ENCODE results near the gene TEX264.

The TEX264 gene

DNA sequence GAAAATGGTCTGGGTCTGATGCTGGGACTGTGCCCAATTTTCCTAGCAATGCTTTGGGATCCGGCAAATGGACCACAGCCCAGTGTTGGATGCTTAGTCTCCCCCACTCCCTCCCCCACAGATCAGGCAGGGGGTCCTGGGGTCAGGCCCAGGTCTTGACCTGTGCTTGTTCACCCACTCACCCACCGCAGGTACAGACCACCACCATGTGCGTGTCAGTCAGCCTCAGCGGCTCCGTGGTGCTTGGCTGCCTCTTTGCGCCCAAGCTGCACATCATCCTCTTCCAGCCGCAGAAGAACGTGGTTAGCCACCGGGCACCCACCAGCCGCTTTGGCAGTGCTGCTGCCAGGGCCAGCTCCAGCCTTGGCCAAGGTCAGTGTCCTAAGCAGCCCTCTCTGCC lies 46.4 kb downstream of the TEX264 start:
- DNase-seq (ENCODE audit: low read depth in 1 of 2, low spot score in 1 of 2) = no peak
- in situ Hi-C loops (cut with HindIII; ENCODE audit: low pct_unique_long_range_greater_than_20kb, low sequenced_read_pairs) = no loop called here
- no peak for TF ChIP-seq JUND (IDR thresholded peaks at IDR 0.05; ENCODE audit: low read depth)

DNA sequence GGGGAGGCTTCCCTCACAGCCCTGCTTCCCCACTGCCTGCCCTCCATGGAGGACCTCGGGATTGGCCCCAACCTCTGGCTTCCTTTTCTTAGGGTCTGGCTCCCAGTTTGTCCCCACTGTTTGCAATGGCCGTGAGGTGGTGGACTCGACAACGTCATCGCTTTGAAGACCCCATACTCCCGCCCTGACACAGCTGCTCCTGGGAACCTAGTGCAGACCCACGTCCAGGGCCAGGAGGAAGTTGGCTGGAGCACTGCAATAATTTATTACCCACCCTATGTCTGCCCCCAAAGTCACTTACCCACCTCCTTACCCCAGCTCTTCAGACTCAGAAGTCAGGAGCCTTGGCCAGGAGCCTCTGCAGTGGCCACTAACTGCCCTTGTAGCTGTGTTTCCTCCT lies 46.9 kb downstream of the TEX264 start:
- no peak for TF ChIP-seq JUND (IDR thresholded peaks at IDR 0.05; ENCODE audit: low read depth)
- DNase-seq (ENCODE audit: low read depth in 1 of 2, low spot score in 1 of 2) = no peak
- in situ Hi-C loops (cut with HindIII; ENCODE audit: low pct_unique_long_range_greater_than_20kb, low sequenced_read_pairs) = no loop called here

GRCh38 chr3:51718547-51719409 lies 47.7 kb downstream of the TEX264 start:
- TF ChIP-seq JUND (IDR thresholded peaks at IDR 0.05; ENCODE audit: low read depth) = no peak
- DNase-seq (ENCODE audit: low read depth in 1 of 2, low spot score in 1 of 2) = peak; percentile 57 to 76
- in situ Hi-C loops (cut with HindIII; ENCODE audit: low pct_unique_long_range_greater_than_20kb, low sequenced_read_pairs) = no loop called here

DNA sequence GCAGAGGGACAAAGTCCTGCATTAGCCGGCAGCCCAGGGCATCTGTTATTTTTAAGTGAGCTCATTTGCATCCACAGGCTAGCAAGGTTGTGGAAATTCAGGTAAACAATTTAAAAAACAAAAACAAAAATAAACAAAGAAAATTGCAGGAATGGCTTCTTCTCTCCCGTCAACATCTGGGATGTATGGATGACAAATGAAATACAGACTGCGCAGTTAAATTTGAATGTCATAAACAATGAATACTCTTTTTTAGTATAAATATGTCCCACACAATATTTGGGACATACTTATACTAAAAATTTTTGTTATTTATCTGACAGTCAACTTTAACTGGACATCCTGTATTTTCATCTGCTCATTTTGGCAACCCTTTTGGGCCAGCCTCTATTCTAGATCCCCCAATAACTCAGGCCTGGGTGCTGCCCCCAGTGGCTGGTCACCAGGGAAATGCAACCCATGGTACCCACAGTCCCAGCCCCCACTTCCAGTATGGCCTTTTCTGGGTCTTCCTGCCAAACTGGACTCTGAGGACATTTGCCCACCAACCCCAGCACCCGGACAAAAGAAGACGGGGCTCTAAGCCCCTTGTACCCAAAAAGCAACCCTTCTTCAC lies 48.5 kb downstream of the TEX264 start:
- no peak for DNase-seq (ENCODE audit: low read depth in 1 of 2, low spot score in 1 of 2)
- in situ Hi-C loops (cut with HindIII; ENCODE audit: low pct_unique_long_range_greater_than_20kb, low sequenced_read_pairs) = no loop called here
- no peak for TF ChIP-seq JUND (IDR thresholded peaks at IDR 0.05; ENCODE audit: low read depth)

- in situ Hi-C loops (cut with HindIII; ENCODE audit: low pct_unique_long_range_greater_than_20kb, low sequenced_read_pairs) = no loop called here
- no peak for DNase-seq (ENCODE audit: low read depth in 1 of 2, low spot score in 1 of 2)
- TF ChIP-seq JUND (IDR thresholded peaks at IDR 0.05; ENCODE audit: low read depth) = no peak
These were observed 49.4 kb downstream of the TEX264 start for GRCh38 chr3:51720292-51721061.

DNA sequence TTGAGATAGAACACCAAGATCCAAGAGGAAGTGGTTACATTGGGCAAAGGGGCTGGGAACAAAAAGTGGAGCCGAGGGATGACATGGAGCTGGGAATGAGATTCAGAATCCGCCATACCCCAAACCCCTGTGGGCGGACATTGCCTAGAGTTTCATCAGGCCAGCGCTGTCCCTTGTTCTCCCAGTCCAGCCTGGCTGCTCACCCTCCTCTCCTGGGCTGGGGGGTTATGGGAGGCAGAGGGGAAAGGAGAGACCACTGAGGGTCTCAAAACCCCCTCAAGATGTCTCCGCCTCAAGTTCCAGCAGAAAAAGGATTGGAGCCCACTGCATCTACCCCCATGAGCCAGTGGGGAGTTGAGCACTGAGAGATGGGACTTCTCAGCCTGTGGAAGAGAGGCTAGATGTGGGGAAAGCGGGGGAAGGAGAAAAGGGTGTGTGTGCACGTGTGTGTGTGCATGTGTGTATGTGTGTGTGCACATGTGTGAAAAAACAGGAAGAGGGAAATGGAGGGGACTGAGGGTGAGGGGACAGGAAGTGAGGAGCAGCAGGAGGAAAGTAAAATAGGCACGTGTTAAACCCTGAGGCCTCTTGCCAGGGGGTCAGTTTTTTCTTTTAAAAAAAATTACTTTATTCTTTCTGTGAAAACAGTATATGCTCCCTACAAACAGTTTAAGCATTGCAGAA lies 50.2 kb downstream of the TEX264 start:
- no peak for TF ChIP-seq JUND (IDR thresholded peaks at IDR 0.05; ENCODE audit: low read depth)
- in situ Hi-C loops (cut with HindIII; ENCODE audit: low pct_unique_long_range_greater_than_20kb, low sequenced_read_pairs) = no loop called here
- DNase-seq (ENCODE audit: low read depth in 1 of 2, low spot score in 1 of 2) = no peak

GRCh38 chr3:51722362-51722761 lies 51.3 kb downstream of the TEX264 start:
- no peak for TF ChIP-seq JUND (IDR thresholded peaks at IDR 0.05; ENCODE audit: low read depth)
- in situ Hi-C loops (cut with HindIII; ENCODE audit: low pct_unique_long_range_greater_than_20kb, low sequenced_read_pairs) = no loop called here
- DNase-seq (ENCODE audit: low read depth in 1 of 2, low spot score in 1 of 2) = no peak

DNA sequence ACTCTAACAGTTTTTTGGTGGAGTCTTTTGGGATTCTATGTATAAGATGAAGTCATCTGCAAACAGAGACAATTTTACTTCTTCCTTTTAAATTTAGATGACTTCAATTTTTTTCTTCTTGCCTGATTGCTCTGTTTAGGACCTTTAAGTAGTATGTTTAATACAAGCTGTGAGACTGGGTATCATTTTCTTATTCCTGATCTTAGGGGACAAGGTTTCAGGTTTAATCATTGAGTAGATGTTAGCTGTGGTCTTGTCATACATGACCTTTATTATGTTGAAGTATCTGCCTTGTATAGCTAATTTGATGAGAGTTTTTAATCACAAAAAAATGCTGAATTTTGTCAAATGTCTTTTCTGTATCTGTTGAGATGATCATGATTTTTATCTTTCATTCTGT lies 56.4 kb downstream of the TEX264 start:
- no peak for TF ChIP-seq JUND (IDR thresholded peaks at IDR 0.05; ENCODE audit: low read depth)
- DNase-seq (ENCODE audit: low read depth in 1 of 2, low spot score in 1 of 2) = no peak
- in situ Hi-C loops (cut with HindIII; ENCODE audit: low pct_unique_long_range_greater_than_20kb, low sequenced_read_pairs) = no loop called here

- TF ChIP-seq JUND (IDR thresholded peaks at IDR 0.05; ENCODE audit: low read depth) = no peak
- in situ Hi-C loops (cut with HindIII; ENCODE audit: low pct_unique_long_range_greater_than_20kb, low sequenced_read_pairs) = no loop called here
- no peak for DNase-seq (ENCODE audit: low read depth in 1 of 2, low spot score in 1 of 2)
These were observed 58.1 kb downstream of the TEX264 start for GRCh38 chr3:51729042-51729633.

- DNase-seq (ENCODE audit: low read depth in 1 of 2, low spot score in 1 of 2) = no peak
- TF ChIP-seq JUND (IDR thresholded peaks at IDR 0.05; ENCODE audit: low read depth) = no peak
- in situ Hi-C loops (cut with HindIII; ENCODE audit: low pct_unique_long_range_greater_than_20kb, low sequenced_read_pairs) = no loop called here
These were observed 63.0 kb downstream of the TEX264 start for GRCh38 chr3:51733859-51734571.

GRCh38 chr3:51734572-51734907 lies 63.5 kb downstream of the TEX264 start:
- no peak for TF ChIP-seq JUND (IDR thresholded peaks at IDR 0.05; ENCODE audit: low read depth)
- in situ Hi-C loops (cut with HindIII; ENCODE audit: low pct_unique_long_range_greater_than_20kb, low sequenced_read_pairs) = no loop called here
- DNase-seq (ENCODE audit: low read depth in 1 of 2, low spot score in 1 of 2) = no peak

GRCh38 chr3:51735039-51735438 lies 64.0 kb downstream of the TEX264 start:
- in situ Hi-C loops (cut with HindIII; ENCODE audit: low pct_unique_long_range_greater_than_20kb, low sequenced_read_pairs) = no loop called here
- TF ChIP-seq JUND (IDR thresholded peaks at IDR 0.05; ENCODE audit: low read depth) = no peak
- DNase-seq (ENCODE audit: low read depth in 1 of 2, low spot score in 1 of 2) = no peak
